ENCODE results near the gene FRAT1.
A peak's percentile ranks its signal among the peaks of the same experiment; 100 is the strongest.
"Not testable (repeated sequence)": the region's sequence is repeated elsewhere in the genome, so short reads cannot be mapped to it uniquely, and the experiment has no call there.

Gene FRAT1

GRCh38 chr10:97318772-97319651, at the start of gene FRAT1:
Gene FRAT1 (plus strand): TSS chr10:97319271. CDS start chr10:97319454, 183 bp downstream.
- DNase-seq, result peak; percentile 70

- no peak for DNase-seq
Measured at GRCh38 chr10:97270523-97271154, 48.4 kb upstream of the FRAT1 start.

GRCh38 chr10:97273700-97274099, 45.4 kb upstream of the FRAT1 start:
- DNase-seq, result no peak

- DNase-seq, result no peak
Measured at GRCh38 chr10:97274828-97275227, 44.2 kb upstream of the FRAT1 start.

GRCh38 chr10:97277551-97277950, 41.5 kb upstream of the FRAT1 start:
- no peak for DNase-seq

- DNase-seq, result peak; percentile 78
Measured at GRCh38 chr10:97278491-97278989, 40.5 kb upstream of the FRAT1 start.

- no peak for DNase-seq
Measured at GRCh38 chr10:97279121-97279815, 39.8 kb upstream of the FRAT1 start.

- no peak for DNase-seq
Measured at GRCh38 chr10:97280783-97281182, 38.3 kb upstream of the FRAT1 start.

GRCh38 chr10:97290076-97290475, 29.0 kb upstream of the FRAT1 start:
- not testable (repeated sequence) for DNase-seq

- DNase-seq, result not testable (repeated sequence)
Measured at GRCh38 chr10:97290576-97291356, 28.3 kb upstream of the FRAT1 start.

- DNase-seq, result peak; percentile 58
Measured at GRCh38 chr10:97291357-97292096, 27.5 kb upstream of the FRAT1 start.

- peak; percentile 93 for DNase-seq
Measured at GRCh38 chr10:97292097-97292861, 26.8 kb upstream of the FRAT1 start, which contains the start of gene ARHGAP19. Gene ARHGAP19 (minus strand): TSS chr10:97292637. CDS start chr10:97292627, 10 bp downstream.

- DNase-seq, result no peak
Measured at GRCh38 chr10:97292862-97293198, 26.2 kb upstream of the FRAT1 start.

- no peak for DNase-seq
Measured at GRCh38 chr10:97297556-97298222, 21.4 kb upstream of the FRAT1 start.

- no peak for DNase-seq
Measured at GRCh38 chr10:97298223-97298571, 20.9 kb upstream of the FRAT1 start.

- DNase-seq, result no peak
Measured at GRCh38 chr10:97300980-97301379, 18.1 kb upstream of the FRAT1 start.

GRCh38 chr10:97302088-97302791, 16.8 kb upstream of the FRAT1 start:
- no peak for DNase-seq

- no peak for DNase-seq
Measured at GRCh38 chr10:97307441-97307840, 11.6 kb upstream of the FRAT1 start.

GRCh38 chr10:97307866-97308780, 10.9 kb upstream of the FRAT1 start:
- DNase-seq, result no peak

Data from NCI-H2171 treated with DMSO at 0.1 percent for 48 hours (cell line).